Measurements from ENCODE around the gene CAMK1D.

DNA sequence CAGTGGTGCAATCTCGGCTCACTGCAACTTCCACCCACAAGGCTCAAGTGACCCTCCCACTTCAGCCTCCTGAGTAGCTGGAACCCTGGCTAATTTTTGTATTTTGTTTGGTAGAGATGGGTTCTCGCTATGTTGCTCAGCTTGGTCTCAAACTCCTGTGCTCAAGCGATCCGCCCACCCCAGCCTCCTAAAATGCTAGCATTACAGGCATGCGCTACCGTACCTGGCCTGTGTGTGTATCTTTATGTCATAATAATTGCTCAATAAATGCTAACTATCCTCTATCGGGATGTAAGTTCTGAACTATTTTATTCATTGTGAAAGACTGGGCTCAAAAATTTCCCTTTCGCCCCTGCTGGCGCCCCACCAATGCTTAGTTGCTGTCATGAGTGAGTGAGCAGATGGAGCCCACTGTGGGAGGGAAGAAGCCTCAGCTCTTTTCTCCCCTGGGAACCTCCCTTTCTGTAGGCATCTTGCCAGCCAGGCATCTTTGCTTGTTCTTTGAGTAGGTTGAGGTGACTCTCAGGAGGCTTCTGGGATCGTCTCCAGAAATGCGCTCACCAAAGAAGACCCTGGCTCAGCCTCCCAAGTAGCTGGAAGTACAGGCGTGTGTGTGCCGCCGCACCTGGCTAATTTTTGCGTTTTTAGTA is 38.3 kb downstream of the CAMK1D start:
- TF ChIP-seq, protein P1, sequence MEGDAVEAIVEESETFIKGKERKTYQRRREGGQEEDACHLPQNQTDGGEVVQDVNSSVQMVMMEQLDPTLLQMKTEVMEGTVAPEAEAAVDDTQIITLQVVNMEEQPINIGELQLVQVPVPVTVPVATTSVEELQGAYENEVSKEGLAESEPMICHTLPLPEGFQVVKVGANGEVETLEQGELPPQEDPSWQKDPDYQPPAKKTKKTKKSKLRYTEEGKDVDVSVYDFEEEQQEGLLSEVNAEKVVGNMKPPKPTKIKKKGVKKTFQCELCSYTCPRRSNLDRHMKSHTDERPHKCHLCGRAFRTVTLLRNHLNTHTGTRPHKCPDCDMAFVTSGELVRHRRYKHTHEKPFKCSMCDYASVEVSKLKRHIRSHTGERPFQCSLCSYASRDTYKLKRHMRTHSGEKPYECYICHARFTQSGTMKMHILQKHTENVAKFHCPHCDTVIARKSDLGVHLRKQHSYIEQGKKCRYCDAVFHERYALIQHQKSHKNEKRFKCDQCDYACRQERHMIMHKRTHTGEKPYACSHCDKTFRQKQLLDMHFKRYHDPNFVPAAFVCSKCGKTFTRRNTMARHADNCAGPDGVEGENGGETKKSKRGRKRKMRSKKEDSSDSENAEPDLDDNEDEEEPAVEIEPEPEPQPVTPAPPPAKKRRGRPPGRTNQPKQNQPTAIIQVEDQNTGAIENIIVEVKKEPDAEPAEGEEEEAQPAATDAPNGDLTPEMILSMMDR (IDR thresholded peaks at IDR 0.05), result no peak
- TF ChIP-seq POLR2A (IDR thresholded peaks at IDR 0.05), result no peak

Measured in testis (tissue), 2 donors.